ENCODE measurements around the gene FOXC2. TPM values are rescaled to one million over a fixed set of nuclear protein-coding genes. Genes with fewer than 3 reads are reported as not detected.

FOXC2 gene
- total and polyA plus RNA-seq, 10 of the 15 experiments (the other 5 are each of a cell fraction or from before 2014, with no cell fraction given) = not detected

GRCh38 chr16:86609115-86609514 lies 42.5 kb downstream of the FOXC2 start:
- no peak overlapping the region for H3K4me3 ChIP-seq
- 15% methylated on average over 6 of the region's 6 CpGs for WGBS (ENCODE audit: insufficient coverage, insufficient replicate concordance, low lambda C conversion rate, missing lambda C conversion rate)
- CTCF ChIA-PET = no interaction called here

More at GRCh38 chr16:86609115-86609514, 42.5 kb downstream of the FOXC2 start:
- FAIRE-seq (no peak), DNase-seq (ENCODE audit: low read depth, low spot score) (no peak), ATAC-seq (no peak)
- no peak overlapping the region for H2AFZ ChIP-seq (ENCODE audit: control insufficient read depth, low read depth, low read length)
- H3K27ac ChIP-seq (ENCODE audit: control insufficient read depth, insufficient read depth) = no peak overlapping the region
- peaks cover 0 to 1% of the 10 kb centered on the region in 2 experiments; a peak in 2 of 4 replicates for H3K27me3 ChIP-seq (replicated peaks in 1 of 2; ENCODE audit: control insufficient read depth in 2 of 2, insufficient read depth in 2 of 2, low read length in 1 of 2)
- no peaks in the 10 kb centered on the region for H4K20me1 ChIP-seq (ENCODE audit: control insufficient read depth, insufficient read depth)
- H3K4me1 ChIP-seq (ENCODE audit: control insufficient read depth, insufficient read depth, low read length) = no peaks in the 10 kb centered on the region
- no peak overlapping the region for H3K9ac ChIP-seq (ENCODE audit: control insufficient read depth, insufficient read depth, low read length)
- H3K9me3 ChIP-seq (replicated peaks; ENCODE audit: control insufficient read depth, insufficient read depth, low read length) = no peaks in the 10 kb centered on the region; the same call in 2 of the 3 replicates
- BruUV-seq (replicated peaks) = no TSS peak
- ChIA-PET POLR2A (no interaction called here), SMC1A (ENCODE audit: uncharacterized antibody, unreplicated experiment) (no interaction called here), RAD21 (ENCODE audit: unreplicated experiment) (no interaction called here)
- in situ Hi-C loops (cut with MboI) = no loop called here
- intact Hi-C loops (cut with micrococcal nuclease; ENCODE audit: unreplicated experiment) = no loop called here
- H3K79me2 ChIP-seq (ENCODE audit: control insufficient read depth, insufficient read depth, low read length) = no peaks in the 10 kb centered on the region
- no peak overlapping the region for H3K4me2 ChIP-seq (ENCODE audit: control insufficient read depth, insufficient read depth)
- TF ChIP-seq ATF3 (IDR thresholded peaks at IDR 0.05; ENCODE audit: borderline replicate concordance, extremely low read depth, low read depth, low read length) (no peak), HDAC6 (IDR thresholded peaks at IDR 0.05; ENCODE audit: unreplicated experiment) (no peak), STAT1 (conservative IDR thresholded peaks at IDR 0.05) (no peak), PAX8 (IDR thresholded peaks at IDR 0.05) (no peak), BACH1 (IDR thresholded peaks at IDR 0.05; ENCODE audit: borderline replicate concordance) (no peak), ZNF384 (IDR thresholded peaks at IDR 0.05; ENCODE audit: borderline replicate concordance, low read depth, low read length) (no peak), ZNF592 (IDR thresholded peaks at IDR 0.05) (no peak)
- TF ChIP-seq, protein P1, sequence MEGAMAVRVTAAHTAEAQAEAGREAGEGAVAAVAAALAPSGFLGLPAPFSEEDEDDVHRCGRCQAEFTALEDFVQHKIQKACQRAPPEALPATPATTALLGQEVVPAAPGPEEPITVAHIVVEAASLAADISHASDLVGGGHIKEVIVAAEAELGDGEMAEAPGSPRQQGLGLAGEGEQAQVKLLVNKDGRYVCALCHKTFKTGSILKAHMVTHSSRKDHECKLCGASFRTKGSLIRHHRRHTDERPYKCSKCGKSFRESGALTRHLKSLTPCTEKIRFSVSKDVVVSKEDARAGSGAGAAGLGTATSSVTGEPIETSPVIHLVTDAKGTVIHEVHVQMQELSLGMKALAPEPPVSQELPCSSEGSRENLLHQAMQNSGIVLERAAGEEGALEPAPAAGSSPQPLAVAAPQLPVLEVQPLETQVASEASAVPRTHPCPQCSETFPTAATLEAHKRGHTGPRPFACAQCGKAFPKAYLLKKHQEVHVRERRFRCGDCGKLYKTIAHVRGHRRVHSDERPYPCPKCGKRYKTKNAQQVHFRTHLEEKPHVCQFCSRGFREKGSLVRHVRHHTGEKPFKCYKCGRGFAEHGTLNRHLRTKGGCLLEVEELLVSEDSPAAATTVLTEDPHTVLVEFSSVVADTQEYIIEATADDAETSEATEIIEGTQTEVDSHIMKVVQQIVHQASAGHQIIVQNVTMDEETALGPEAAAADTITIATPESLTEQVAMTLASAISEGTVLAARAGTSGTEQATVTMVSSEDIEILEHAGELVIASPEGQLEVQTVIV (IDR thresholded peaks at IDR 0.05; ENCODE audit: borderline replicate concordance, partially characterized antibody) = no peak
- TF ChIP-seq, protein P2, sequence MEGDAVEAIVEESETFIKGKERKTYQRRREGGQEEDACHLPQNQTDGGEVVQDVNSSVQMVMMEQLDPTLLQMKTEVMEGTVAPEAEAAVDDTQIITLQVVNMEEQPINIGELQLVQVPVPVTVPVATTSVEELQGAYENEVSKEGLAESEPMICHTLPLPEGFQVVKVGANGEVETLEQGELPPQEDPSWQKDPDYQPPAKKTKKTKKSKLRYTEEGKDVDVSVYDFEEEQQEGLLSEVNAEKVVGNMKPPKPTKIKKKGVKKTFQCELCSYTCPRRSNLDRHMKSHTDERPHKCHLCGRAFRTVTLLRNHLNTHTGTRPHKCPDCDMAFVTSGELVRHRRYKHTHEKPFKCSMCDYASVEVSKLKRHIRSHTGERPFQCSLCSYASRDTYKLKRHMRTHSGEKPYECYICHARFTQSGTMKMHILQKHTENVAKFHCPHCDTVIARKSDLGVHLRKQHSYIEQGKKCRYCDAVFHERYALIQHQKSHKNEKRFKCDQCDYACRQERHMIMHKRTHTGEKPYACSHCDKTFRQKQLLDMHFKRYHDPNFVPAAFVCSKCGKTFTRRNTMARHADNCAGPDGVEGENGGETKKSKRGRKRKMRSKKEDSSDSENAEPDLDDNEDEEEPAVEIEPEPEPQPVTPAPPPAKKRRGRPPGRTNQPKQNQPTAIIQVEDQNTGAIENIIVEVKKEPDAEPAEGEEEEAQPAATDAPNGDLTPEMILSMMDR (IDR thresholded peaks at IDR 0.05 in 2 of 3, conservative IDR thresholded peaks at IDR 0.05 in 1 of 3; ENCODE audit: control insufficient read depth in 2 of 3, extremely low read depth in 1 of 3, insufficient read depth in 1 of 3, low read depth in 3 of 3, low read length in 3 of 3) = no peak
- no peaks in the 10 kb centered on the region for H3K36me3 ChIP-seq (ENCODE audit: control insufficient read depth in 2 of 2, insufficient read depth in 2 of 2, low read length in 1 of 2)
